SK-N-SH treated with all-trans-retinoic acid at 6 μM for 48 hours (cell line): ENCODE data around the gene ZDHHC17.
"Not testable (repeated sequence)": the region's sequence is repeated elsewhere in the genome, so short reads cannot be mapped to it uniquely, and the experiment has no call there.

Experiments used
- ESRRG ChIP-seq: fragments of 250-450 bp; sonication (Bioruptor Pico); IDR thresholded peaks from 2 replicates; pipeline ENCODE4 v1.6.1; 2021; ENCODE audit warnings: mild to moderate bottlenecking
- ISL1 ChIP-seq: fragments of 250-450 bp; sonication (Bioruptor Pico); IDR thresholded peaks from 2 replicates; pipeline ENCODE4 v2.1.2; 2022; ENCODE audit warnings: mild to moderate bottlenecking, moderate library complexity
- OSR1 ChIP-seq: fragments of 250-450 bp; sonication (Bioruptor Pico); IDR thresholded peaks from 2 replicates; pipeline ENCODE4 v1.8.0; 2022; ENCODE audit warnings: moderate library complexity, mild to moderate bottlenecking, inconsistent platforms

DNA sequence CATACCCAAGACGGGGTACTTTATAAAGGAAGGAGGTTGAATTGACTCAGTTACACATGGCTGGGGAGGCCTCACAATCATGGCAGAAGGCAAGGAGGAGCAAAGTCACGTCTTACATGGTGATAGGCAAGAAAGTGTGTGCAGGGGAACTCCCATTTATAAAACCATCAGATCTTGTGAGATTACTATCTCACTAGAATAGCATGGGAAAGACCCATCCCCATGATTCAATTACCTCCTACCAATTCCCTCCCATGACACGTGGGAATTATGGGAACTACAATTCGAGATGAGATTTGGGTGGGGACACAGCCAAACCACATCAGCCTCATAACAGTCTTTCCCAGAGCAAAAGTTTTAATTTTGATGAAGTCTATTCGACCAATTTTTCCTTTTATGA, 15.4 kb downstream of the ZDHHC17 start:
- not testable (repeated sequence) for TF ChIP-seq OSR1, ISL1, ESRRG (CRISPR knock-in tag)
